ENCODE data around the gene PARVA.

- no peak for TF ChIP-seq EZH2 (IDR thresholded peaks at IDR 0.05; ENCODE audit: low read depth)
- no peak for TF ChIP-seq CTCF (conservative IDR thresholded peaks at IDR 0.05)
Observed at GRCh38 chr11:12386745-12387144, 9.4 kb downstream of the PARVA start.
